ENCODE measurements around the gene BICRA.
"Not testable (repeated sequence)": the region's sequence is repeated elsewhere in the genome, so short reads cannot be mapped to it uniquely, and the experiment has no call there.

BICRA gene

DNA sequence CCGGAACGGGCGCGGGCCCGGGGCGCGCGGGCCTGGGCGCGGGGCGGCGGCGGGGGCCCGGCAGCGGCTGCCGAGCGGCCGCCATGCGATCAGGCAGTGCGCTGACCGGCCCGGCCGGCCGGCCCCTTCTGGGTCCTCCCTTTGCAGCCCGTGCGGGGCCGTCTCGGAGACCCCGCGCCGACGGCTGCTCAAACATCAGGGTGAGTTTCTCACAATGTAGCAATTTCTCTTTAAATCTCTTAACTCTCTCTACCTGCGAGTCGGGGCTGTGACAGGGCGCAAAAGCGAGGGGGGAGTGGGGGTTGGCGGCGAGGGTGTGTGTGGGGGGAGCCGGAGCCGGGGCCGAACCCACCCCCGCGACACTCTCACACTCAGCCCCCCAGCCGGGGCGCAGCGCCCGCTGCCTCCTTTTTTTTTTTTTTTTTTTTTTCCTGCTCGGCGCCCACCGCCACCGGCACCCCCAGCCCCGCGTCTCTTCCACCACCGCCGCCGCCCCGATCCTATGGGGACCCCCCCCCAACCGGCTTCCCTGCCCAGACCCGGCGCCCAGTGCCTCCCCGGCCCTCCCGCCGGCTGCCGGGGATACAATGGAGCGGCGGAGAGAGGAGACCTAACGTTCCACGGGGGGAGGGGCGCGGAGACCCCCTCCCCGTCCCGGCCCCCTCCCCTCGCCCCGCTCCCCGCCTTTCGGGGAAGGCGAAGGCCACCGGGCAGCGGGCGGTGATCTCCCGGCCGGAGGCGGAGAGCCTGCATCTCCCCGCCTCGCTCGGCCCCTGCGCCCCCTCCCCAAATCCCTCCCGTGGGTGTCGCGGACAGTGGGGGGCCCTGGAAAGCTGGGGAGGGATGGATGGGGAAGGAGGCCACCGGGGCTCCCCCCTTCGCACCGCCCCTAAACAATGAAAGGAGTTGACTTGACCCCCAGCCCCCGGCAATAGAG, at the start of gene BICRA:
TSS of gene BICRA (plus strand) at position 166 of the 937 bp plus-strand sequence. CDS start 64,441 bp downstream, outside the sequence.
- Mint-ChIP-seq H3K27ac (peak within 1 kb of the TSS; percentile 93), H3K36me3 (no peaks in the 10 kb centered on the region), H3K9me3 (ENCODE audit: low read depth) (no peaks in the 10 kb centered on the region), H3K27me3 (no peaks in the 10 kb centered on the region), H3K4me3 (peak within 1 kb of the TSS; percentile 93), H3K4me1 (ENCODE audit: low read depth) (peaks cover 33% of the 10 kb centered on the region)

DNA sequence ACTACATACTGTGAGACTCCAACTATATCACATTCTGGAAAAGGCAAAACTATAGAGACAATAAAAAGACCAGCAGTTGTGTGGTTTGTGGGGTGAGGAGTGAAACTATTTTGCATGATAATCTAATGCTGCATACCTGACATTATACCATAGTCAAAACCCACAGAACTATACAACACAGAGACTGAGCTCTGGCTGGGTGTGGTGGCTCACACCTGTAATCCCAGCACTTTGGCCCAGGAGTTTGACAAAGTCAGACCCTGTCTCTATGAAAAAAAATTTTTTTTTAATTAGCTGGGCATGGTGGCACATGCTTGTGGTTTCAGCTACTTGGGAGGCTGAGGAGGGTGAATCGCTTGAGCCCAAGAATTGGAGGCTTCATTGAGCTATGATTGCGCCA, 47.9 kb upstream of the BICRA start:
- Mint-ChIP-seq H3K9me3 (ENCODE audit: low read depth) (no peaks in the 10 kb centered on the region), H3K4me1 (ENCODE audit: low read depth) (no peaks in the 10 kb centered on the region), H3K27ac (no peak overlapping the region), H3K27me3 (no peaks in the 10 kb centered on the region), H3K36me3 (no peaks in the 10 kb centered on the region), H3K4me3 (no peak overlapping the region)

DNA sequence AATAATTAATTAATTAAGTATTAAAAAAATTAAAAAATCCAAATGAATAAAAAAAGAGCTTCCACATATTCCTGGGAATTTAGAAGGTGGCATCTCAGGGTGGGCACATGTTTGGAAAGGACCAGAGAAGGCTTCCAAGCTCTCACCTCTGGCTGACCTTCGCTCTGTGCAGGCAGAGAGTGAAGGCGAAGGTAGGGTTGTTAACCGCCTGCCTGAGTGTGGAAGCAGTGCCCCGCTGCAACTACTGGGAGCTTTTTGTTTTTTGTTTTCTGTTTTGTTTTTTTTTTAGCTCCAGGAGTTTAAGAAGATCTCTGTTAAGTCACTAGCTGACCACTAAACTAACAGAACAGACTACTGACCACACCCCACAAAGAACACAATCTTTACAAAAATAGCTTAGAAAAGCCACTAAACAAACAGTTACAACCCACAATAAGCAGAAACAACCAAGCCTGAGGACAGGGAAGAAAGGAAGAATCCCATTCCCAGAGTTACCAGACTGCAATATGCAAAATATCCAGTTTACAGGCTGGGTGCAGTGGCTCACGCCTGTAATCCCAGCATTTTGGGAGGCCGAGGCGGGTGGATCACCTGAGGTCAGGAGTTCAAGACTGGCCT, 47.4 kb upstream of the BICRA start:
- Mint-ChIP-seq H3K4me1 (ENCODE audit: low read depth) (no peaks in the 10 kb centered on the region), H3K36me3 (no peaks in the 10 kb centered on the region), H3K27me3 (no peaks in the 10 kb centered on the region), H3K9me3 (ENCODE audit: low read depth) (no peaks in the 10 kb centered on the region), H3K4me3 (no peak overlapping the region), H3K27ac (no peak overlapping the region)

DNA sequence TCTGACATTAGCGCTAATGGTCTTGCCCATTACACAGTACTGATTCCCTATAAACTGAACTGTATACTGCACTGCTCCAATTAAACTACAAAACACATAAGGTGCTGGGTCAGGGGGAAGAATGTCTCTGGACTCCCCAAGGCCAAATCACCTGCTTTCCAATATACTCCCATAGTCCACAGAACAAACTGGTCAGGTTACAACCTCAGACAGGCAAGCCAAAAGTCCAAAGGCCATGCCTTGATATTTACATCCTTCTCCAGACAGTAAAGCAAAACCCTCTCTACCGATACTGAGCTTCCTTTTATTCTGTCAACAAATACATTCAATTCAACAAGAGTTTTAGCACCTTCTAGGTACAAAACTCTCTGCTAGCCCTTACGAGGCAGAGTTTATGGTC, 44.9 kb upstream of the BICRA start:
- no peak overlapping the region for H3K27ac Mint-ChIP-seq
- H3K4me3 Mint-ChIP-seq, result no peak overlapping the region

DNA sequence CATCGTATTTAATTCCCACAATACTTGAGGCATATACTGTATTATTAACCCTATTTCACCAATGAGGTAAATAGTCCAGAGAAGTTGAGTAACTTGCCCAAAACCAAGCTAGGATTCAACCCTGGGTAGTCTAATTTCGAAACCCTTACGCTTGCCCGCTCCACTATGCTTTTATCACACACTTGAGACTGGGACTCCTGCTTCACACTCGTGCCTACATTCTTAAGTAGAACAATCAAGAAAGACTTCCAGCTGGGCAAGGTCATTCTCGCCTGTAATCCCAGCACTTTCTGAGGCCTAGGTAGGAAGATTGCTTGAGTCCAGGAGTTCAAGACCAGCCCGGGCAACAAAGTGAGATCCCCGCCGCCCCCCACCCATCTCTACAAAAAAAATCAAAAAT, 39.6 kb upstream of the BICRA start:
- no peak overlapping the region for H3K4me3 Mint-ChIP-seq
- peaks cover 8% of the 10 kb centered on the region for H3K4me1 Mint-ChIP-seq (ENCODE audit: low read depth)
- H3K27ac Mint-ChIP-seq, result no peak overlapping the region
- H3K36me3 Mint-ChIP-seq, result no peaks in the 10 kb centered on the region
- H3K27me3 Mint-ChIP-seq, result no peaks in the 10 kb centered on the region
- no peaks in the 10 kb centered on the region for H3K9me3 Mint-ChIP-seq (ENCODE audit: low read depth)

More for the DNA sequence above, 44.9 kb upstream of the BICRA start:
- H3K9me3 Mint-ChIP-seq (ENCODE audit: low read depth), result no peaks in the 10 kb centered on the region
- no peaks in the 10 kb centered on the region for H3K4me1 Mint-ChIP-seq (ENCODE audit: low read depth)
- H3K27me3 Mint-ChIP-seq, result no peaks in the 10 kb centered on the region
- H3K36me3 Mint-ChIP-seq, result no peaks in the 10 kb centered on the region

DNA sequence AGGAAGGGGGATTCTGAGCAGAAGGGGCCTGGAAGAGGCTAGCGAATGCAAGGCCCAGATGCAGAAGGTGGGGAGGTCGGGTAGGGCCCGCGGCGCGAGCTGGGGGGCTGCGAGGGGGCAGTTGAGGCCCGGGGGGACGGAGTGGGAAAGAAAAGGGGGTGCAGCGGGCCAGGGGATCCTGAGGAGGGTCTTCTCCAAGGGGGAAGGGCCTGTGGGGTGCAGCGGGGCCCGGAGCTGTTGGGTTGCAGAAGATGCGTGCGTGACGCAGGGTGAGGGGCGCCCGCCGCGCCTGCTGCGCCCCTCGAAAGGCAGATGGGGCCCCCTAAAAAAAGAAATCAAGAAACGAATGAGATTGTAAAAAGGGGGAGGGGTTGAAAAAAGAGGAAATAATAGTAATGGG, 36.3 kb upstream of the BICRA start:
- Mint-ChIP-seq H3K36me3 (no peaks in the 10 kb centered on the region), H3K4me1 (ENCODE audit: low read depth) (peaks cover 23% of the 10 kb centered on the region), H3K27me3 (no peaks in the 10 kb centered on the region), H3K4me3 (peak overlapping the region; percentile 48), H3K9me3 (ENCODE audit: low read depth) (no peaks in the 10 kb centered on the region), H3K27ac (no peak overlapping the region)

DNA sequence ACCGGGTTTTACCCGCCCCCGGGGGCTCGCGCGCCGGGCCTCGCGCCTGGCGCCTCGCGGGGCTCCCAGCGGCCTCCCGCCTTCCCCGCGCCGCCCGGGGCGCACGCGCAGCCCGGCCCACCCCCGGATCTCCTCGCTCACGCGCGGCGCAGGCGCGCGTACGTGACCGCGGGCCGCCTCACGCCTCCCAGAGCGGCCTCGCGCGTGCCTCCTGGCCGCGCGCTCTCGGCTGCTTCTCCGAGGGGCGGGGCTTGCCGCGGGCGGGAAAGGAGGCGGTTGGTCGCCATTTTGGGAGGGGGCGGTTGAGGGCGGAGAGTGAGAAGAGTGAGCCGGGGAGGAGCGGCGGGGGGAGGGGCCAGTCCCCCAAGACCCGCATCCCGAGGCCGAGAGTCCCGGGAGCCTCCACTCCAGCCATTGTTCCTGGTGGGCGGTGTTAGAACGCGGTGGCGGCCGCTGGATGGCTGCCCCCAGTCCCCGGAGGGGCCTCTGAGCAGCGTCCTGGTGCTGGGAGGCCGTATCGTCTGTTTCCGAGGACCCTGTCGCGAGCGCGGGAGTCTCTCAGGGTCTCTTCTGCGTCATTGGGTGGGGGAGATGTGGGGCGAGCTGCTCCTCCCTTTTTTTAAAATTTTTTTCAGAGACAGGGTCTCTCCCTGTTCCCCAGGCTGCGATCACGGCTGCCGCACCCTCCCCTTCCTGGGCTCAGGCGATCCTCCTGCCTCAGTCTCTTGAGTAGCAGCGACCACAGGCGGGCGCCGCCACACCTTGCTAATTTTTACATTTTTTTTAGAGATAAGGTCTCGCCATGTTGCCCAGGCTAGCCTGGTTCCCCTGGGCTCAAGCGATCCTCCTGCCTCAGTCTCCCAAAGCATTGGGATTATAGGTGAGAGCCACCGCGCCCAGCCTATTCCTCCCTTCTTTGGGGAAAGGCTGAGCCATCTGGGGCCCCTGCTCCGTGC, 35.6 kb upstream of the BICRA start, which contains the start of gene ZNF541:
TSS of gene ZNF541 (minus strand) at position 78 of the 956 bp plus-strand sequence. CDS start 17,292 bp downstream, outside the sequence.
- peak within 1 kb of the TSS; percentile 58 for H3K4me3 Mint-ChIP-seq
- H3K27me3 Mint-ChIP-seq, result no peaks in the 10 kb centered on the region
- H3K9me3 Mint-ChIP-seq (ENCODE audit: low read depth), result no peaks in the 10 kb centered on the region
- no peaks in the 10 kb centered on the region for H3K36me3 Mint-ChIP-seq
- peak within 1 kb of the TSS; percentile 7 for H3K27ac Mint-ChIP-seq
- peaks cover 29% of the 10 kb centered on the region for H3K4me1 Mint-ChIP-seq (ENCODE audit: low read depth)

DNA sequence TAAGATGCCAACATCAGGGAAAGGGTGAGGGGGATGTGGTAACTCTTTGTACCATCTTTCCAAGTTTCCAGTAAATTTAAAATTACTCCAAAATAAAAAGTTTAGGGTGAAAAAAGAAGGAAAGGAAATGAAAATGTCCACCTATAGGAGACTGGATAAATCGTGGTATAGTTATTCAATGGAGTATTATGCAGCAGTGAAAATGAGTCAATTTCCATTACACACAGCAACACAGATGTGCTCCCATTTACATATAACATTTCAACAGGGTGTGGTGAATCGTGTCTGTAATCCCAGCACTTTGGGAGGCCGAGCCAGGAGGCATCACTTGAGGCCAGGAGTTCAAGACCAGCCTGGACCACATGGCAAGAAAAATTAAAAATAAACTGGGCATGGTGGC, 28.5 kb upstream of the BICRA start:
- H3K4me3 Mint-ChIP-seq, result no peak overlapping the region

DNA sequence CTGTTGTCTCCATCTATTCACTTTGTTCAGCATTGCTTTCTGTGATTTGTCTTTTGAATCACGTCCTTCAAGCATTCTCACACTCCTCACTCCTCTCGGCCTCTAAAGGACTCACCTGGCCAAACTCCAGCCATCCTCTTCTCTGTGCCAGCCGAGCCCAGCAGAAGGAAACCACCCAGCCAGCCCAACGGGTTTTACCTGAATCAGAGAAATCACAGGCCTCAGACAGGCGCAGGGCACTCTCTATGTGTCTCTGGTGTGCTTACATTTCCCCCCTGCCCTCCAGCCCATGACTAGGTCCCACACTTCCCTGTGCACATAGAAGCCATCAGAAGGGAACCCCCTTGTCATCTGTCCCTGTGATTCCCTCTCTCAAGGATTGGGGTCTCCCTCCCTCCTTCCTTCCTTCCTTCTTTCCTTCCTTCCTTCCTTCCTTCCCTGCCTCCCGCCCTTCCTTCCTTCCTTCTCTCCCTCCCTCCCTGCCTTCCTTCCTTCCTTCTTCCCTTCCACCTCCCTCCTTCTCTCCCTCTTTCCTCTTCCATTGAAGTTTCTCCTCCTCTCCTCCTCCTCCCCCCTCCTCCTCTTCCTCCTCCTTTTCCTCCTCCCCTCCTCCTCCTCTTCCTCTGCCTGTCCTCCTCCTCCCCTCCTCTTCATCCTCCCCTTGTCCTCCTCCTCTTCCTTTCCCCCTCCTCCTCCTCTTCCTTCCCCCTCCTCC, 27.2 kb upstream of the BICRA start:
- H3K9me3 Mint-ChIP-seq (ENCODE audit: low read depth), result no peaks in the 10 kb centered on the region
- no peaks in the 10 kb centered on the region for H3K27me3 Mint-ChIP-seq
- no peak overlapping the region for H3K27ac Mint-ChIP-seq
- peak overlapping the region; percentile 66 for H3K4me3 Mint-ChIP-seq
- peaks cover 42% of the 10 kb centered on the region for H3K4me1 Mint-ChIP-seq (ENCODE audit: low read depth)
- H3K36me3 Mint-ChIP-seq, result peaks cover 4% of the 10 kb centered on the region

More for the DNA sequence above, 28.5 kb upstream of the BICRA start:
- no peak overlapping the region for H3K27ac Mint-ChIP-seq
- H3K27me3 Mint-ChIP-seq, result no peaks in the 10 kb centered on the region
- peaks cover 50% of the 10 kb centered on the region for H3K4me1 Mint-ChIP-seq (ENCODE audit: low read depth)
- H3K36me3 Mint-ChIP-seq, result no peaks in the 10 kb centered on the region
- no peaks in the 10 kb centered on the region for H3K9me3 Mint-ChIP-seq (ENCODE audit: low read depth)

DNA sequence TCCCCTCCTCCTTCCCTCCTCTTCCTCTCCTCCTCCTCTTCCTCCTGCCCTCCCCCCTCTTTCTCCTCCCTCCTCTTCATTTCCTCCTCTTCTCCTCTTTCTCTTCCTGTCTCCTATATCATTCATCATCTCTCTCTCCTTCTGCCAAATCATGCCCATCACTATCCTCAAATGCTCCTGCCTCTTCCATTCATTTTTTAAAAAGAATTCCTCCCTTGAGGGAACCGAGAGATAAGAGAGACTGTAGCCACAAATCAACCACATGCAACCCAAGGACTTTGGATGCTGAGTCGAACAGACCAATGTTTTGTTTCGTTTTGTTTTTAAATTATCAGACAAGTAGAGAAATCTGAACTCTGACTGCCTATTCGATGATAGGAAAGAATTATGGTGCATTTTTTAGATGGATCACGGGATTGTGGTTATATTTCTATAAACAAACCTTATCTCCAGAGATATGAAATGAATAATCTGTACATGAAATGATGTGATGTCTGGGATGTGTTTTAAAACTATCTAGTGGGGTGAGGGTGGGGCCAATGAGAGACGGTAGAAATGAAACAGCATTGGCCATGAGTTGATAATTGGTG, 26.5 kb upstream of the BICRA start:
- Mint-ChIP-seq H3K4me1 (ENCODE audit: low read depth) (peaks cover 37% of the 10 kb centered on the region), H3K27me3 (no peaks in the 10 kb centered on the region), H3K4me3 (peak overlapping the region; percentile 45), H3K9me3 (ENCODE audit: low read depth) (no peaks in the 10 kb centered on the region), H3K36me3 (peaks cover 4% of the 10 kb centered on the region), H3K27ac (peak overlapping the region; percentile 36)

DNA sequence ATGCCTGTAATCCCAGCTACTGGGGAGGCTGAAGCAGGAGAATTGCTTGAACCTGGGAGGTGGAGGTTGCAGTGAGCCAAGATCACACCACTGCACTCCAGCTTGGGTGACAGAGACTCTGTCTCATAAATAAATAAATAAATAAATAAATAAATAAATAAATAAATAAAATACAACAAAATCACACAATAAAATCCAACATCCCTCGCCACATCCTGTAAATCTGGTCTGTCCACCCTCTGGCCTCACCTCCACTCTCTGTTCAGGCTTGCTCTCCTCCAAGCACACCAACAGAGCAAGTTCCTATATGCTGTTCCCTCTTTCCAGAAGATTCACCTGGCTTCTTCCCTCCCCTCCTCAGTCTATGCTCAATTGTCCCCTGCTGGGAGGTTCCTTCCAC, 25.8 kb upstream of the BICRA start:
- H3K36me3 Mint-ChIP-seq; H3K27ac Mint-ChIP-seq; H3K27me3 Mint-ChIP-seq; H3K4me3 Mint-ChIP-seq; H3K9me3 Mint-ChIP-seq (ENCODE audit: low read depth): not testable (repeated sequence)
- H3K4me1 Mint-ChIP-seq (ENCODE audit: low read depth), result peaks cover 31% of the 10 kb centered on the region

DNA sequence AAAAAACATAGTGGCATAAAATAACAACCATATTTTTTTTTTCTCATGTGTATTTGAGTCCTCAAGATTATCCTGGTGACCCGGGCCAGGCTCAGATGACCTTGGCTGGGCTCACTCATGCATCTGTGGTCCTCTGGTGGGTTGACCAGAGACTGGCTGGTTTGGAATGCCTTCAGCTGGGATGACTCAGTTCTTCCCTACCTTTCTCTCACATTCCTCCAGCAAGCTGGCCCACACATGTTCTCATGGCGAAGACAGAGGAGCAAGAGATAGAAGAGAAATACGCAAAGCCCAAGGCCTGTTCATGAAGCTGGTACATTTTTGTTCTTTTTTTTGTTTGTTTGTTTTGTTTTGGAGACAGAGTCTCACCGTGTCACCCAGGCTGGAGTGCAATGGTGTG, 21.6 kb upstream of the BICRA start:
- Mint-ChIP-seq H3K27me3 (no peaks in the 10 kb centered on the region), H3K4me1 (ENCODE audit: low read depth) (peaks cover 7% of the 10 kb centered on the region), H3K4me3 (no peak overlapping the region), H3K9me3 (ENCODE audit: low read depth) (no peaks in the 10 kb centered on the region), H3K36me3 (peaks cover 4% of the 10 kb centered on the region), H3K27ac (no peak overlapping the region)

DNA sequence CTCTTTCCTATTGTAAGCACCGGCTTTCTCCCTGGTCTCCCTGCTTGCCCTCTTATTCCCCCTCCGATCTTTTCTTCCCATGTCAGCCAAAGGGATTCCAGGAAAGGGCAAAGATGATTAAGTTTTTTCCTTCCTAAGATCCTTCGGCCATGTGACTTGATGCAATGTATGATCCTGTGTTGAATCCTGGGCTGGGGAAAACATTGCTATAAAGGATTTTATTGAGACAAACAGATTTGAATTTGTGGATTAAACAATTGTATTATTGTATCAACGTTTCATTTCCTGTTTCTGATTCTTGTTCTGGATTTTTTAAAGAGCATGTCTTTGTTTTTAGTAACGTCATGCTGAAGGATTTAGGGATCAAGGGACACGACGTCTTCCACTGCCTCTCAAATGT, 19.1 kb upstream of the BICRA start:
- Mint-ChIP-seq H3K27me3 (no peaks in the 10 kb centered on the region), H3K27ac (no peak overlapping the region), H3K4me1 (ENCODE audit: low read depth) (no peaks in the 10 kb centered on the region), H3K4me3 (no peak overlapping the region), H3K36me3 (peaks cover 4% of the 10 kb centered on the region), H3K9me3 (ENCODE audit: low read depth) (no peaks in the 10 kb centered on the region)

DNA sequence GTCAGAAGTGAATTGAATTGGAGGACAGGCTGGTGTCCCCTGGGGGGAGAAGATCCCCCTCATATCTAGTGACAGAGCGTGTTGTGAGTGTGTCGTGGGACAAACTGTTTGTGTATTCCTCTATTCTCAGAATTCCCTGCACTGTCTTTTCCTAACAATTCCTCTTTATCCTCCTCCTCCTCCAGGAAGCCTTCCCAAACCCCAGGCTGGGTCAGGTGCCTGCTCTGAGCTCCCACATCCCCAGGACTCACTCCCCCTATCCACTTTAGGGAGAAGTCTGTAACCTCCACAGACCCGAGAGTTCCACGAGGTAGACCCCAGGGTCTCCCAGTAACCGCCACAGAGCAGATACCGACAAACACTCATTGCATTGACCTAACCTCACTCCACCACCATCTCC, 15.1 kb upstream of the BICRA start:
- Mint-ChIP-seq H3K27me3 (no peaks in the 10 kb centered on the region), H3K9me3 (ENCODE audit: low read depth) (no peaks in the 10 kb centered on the region), H3K27ac (no peak overlapping the region)

More for the DNA sequence above, 15.1 kb upstream of the BICRA start:
- no peak overlapping the region for H3K4me3 Mint-ChIP-seq
- H3K4me1 Mint-ChIP-seq (ENCODE audit: low read depth), result peaks cover 5% of the 10 kb centered on the region
- H3K36me3 Mint-ChIP-seq, result no peaks in the 10 kb centered on the region
